Esophagus squamous epithelium (tissue), 5 donors: ENCODE data around the gene TRAF7. TPM values are rescaled to one million over a fixed set of nuclear protein-coding genes. Genes with fewer than 3 reads are reported as not detected.

Experiments
- DNase-seq: peaks from one replicate; lab custom pipeline; 2025; lab: John Stamatoyannopoulos, UW
- H3K27ac ChIP-seq, 4 donors: fragments of 200-600 bp; sonication (generic); one replicate each; pipeline ENCODE4 v1.5.1; 2016 to 2019; ENCODE audit warnings: mild to moderate bottlenecking in 1 of 4
- H3K27me3 ChIP-seq, 4 donors: fragments of 200-600 bp; sonication (generic); 1 replicate in 3 of 4; 2 replicates in 1 of 4; pipeline versions ENCODE4 v1.5.1 to v1.6.0; 2017 to 2021; ENCODE audit warnings: antibody characterized with exemption in 1 of 4
- H3K36me3 ChIP-seq, 3 donors: fragments of 200-600 bp; sonication (generic); one replicate each; pipeline ENCODE4 v1.5.1; 2016 to 2019
- H3K4me1 ChIP-seq, 3 donors: fragments of 200-600 bp; sonication (generic); one replicate each; pipeline ENCODE4 v1.5.1; 2017 to 2019
- H3K4me3 ChIP-seq, 4 donors: fragments of 200-600 bp; sonication (generic); 1 replicate in 3 of 4; 2 replicates in 1 of 4; pipeline ENCODE4 v1.5.1; 2016 to 2019; ENCODE audit warnings: mild to moderate bottlenecking in 2 of 4, moderate library complexity in 1 of 4
- H3K9me3 ChIP-seq, 3 donors: fragments of 200-600 bp; sonication (generic); one replicate each; pipeline ENCODE4 v1.5.1; 2016 to 2019
- POLR2A ChIP-seq, 4 donors: fragments of 450-650 bp; IDR thresholded peaks; one replicate each; pipeline ENCODE4 v1.6.1; 2017; ENCODE audit warnings: antibody characterized with exemption in 4 of 4, mild to moderate bottlenecking in 4 of 4, moderate library complexity in 3 of 4
- WGBS, 2 donors: methylation state at CpG; one replicate each; pipeline ENCODE4 v1.1.5; 2018; 5-methylcytosine and 5-hydroxymethylcytosine counted together
- intact Hi-C: fragments of 100-400 bp; cut with DNase I; formaldehyde crosslinking; loops from one replicate; pipeline ENCODE4 v1.15.0; 2022
- small RNA-seq, 4 donors: library from RNA; depleted of rRNA; stranded (forward); fragments of <200 nt; gene quantifications; one replicate each; pipeline ENCODE3, GENCODE V24; 2016
- total RNA-seq, 4 donors: library from RNA; depleted of rRNA; stranded (reverse); fragments of >200 nt; gene quantifications; one replicate each; pipeline ENCODE4 v1.1.0, GENCODE V29; 2016
- TF ChIP-seq, protein P1 (sequence below), 6 experiments: fragments of 450-650 bp in 4 of 6; fragments of 200-600 bp in 2 of 6; sonication (generic) in 2 of 6; IDR thresholded peaks; one replicate each; pipeline ENCODE4 v1.5.1; 2016 to 2019; ENCODE audit warnings: antibody characterized with exemption in 6 of 6, mild to moderate bottlenecking in 4 of 6, moderate library complexity in 4 of 6
- donor health status: DM: yes; HTN: yes; CAD: no.

Gene TRAF7
- total RNA-seq, 4 donors from 2014 or later = 46.9 to 79.6 (median 73.2) TPM

DNA sequence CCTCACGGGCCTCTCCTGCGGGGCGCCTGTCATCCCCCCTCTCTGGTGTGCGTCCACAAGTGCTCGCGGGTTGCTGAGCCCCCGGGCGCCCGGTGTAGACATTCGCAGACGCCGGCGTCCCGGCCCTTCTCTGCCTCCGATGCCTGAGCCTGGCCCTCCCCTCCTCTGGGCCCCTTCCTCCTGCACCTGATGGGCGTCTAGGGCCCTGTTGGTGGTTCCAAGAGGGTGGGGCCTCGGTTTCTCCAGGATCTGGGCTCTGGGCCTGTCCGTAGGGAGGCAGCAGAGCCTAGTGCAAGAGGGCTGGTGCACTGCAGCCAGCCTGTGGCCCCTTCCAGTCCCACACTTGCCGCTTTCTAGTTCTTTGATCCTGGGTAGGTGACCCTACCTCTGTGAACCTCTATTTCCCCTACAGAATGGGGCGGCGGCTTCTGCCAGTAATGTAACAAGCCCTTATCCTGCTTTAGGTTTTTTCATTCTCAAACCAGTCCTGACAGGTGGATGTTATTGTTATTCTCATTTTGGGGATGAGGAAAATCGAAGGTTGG is 68.4 kb downstream of the TRAF7 start:
- Histone ChIP-seq H3K27me3 (no peaks in the 10 kb centered on the region), H3K27ac (peak overlapping the region; percentile 89 to 95 (median 94)), H3K36me3 (peaks cover 4 to 23% (median 8%) of the 10 kb centered on the region in 3 donors), H3K4me1 (peaks cover 12 to 45% (median 20%) of the 10 kb centered on the region in 3 donors), H3K9me3 (no peaks in the 10 kb centered on the region), H3K4me3 (peak overlapping the region; percentile 81 to 99 (median 81))
- 7 to 13% methylated on average over 6 of the region's 22 CpGs for WGBS, 2 donors
- no peak for TF ChIP-seq POLR2A (IDR thresholded peaks at IDR 0.05)
- TF ChIP-seq, protein P1, sequence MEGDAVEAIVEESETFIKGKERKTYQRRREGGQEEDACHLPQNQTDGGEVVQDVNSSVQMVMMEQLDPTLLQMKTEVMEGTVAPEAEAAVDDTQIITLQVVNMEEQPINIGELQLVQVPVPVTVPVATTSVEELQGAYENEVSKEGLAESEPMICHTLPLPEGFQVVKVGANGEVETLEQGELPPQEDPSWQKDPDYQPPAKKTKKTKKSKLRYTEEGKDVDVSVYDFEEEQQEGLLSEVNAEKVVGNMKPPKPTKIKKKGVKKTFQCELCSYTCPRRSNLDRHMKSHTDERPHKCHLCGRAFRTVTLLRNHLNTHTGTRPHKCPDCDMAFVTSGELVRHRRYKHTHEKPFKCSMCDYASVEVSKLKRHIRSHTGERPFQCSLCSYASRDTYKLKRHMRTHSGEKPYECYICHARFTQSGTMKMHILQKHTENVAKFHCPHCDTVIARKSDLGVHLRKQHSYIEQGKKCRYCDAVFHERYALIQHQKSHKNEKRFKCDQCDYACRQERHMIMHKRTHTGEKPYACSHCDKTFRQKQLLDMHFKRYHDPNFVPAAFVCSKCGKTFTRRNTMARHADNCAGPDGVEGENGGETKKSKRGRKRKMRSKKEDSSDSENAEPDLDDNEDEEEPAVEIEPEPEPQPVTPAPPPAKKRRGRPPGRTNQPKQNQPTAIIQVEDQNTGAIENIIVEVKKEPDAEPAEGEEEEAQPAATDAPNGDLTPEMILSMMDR (IDR thresholded peaks at IDR 0.05) = peak in 1 of 6 experiments; percentile 25
- no peak for DNase-seq
- intact Hi-C loops = no loop called here

DNA sequence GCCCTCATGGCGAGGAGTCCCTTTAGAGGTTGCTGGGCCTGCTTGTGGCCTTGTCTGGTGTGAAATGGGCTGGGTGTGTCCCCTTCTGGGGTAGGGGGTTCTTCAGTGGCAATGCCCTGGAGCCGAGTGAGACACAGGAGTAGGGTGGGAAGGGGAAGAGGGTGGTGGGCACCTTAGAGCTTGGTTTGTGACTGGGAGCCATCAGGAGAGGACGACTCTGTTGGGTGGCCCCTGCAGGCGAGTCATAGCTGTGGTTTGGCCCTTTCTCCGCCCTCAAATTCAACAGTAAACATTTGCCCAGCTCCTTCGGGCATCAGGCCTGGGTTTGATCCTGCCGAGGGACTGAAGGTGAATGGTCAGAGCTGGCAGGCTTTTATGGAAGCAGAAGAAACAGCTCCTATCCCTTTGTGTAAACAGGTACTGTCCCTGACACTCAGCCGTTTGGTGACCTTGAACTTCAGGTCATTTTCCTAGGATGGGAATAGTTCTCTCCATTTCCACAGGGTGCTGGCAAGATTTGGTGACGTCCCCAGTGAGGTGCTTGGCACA is 70.7 kb downstream of the TRAF7 start:
- H3K4me3 ChIP-seq = no peak overlapping the region
- H3K27ac ChIP-seq = no peak overlapping the region
- 57 to 64% methylated on average over 7 to 8 of the region's 9 CpGs for WGBS, 2 donors
- intact Hi-C loops = no loop called here
- no peak for DNase-seq
- no peak for TF ChIP-seq POLR2A (IDR thresholded peaks at IDR 0.05)
- TF ChIP-seq, protein P1 (IDR thresholded peaks at IDR 0.05) = no peak
- no peaks in the 10 kb centered on the region for H3K9me3 ChIP-seq
- H3K27me3 ChIP-seq = no peaks in the 10 kb centered on the region
- H3K36me3 ChIP-seq = peaks cover 18 to 47% (median 21%) of the 10 kb centered on the region in 3 donors
- peaks cover 12 to 59% (median 28%) of the 10 kb centered on the region in 3 donors for H3K4me1 ChIP-seq

- no peak overlapping the region for H3K4me3 ChIP-seq
- peaks cover 12 to 65% (median 33%) of the 10 kb centered on the region in 3 donors for H3K4me1 ChIP-seq
- 89 to 92% methylated on average over 6 of the region's 6 CpGs for WGBS, 2 donors
- H3K36me3 ChIP-seq = peaks cover 22 to 53% (median 27%) of the 10 kb centered on the region in 3 donors
- H3K27ac ChIP-seq = no peak overlapping the region
- no peak for DNase-seq
- H3K27me3 ChIP-seq = no peaks in the 10 kb centered on the region
- intact Hi-C loops = no loop called here
- H3K9me3 ChIP-seq = no peaks in the 10 kb centered on the region
- no peak for TF ChIP-seq POLR2A (IDR thresholded peaks at IDR 0.05)
- TF ChIP-seq, protein P1 (IDR thresholded peaks at IDR 0.05) = no peak
These were observed 71.3 kb downstream of the TRAF7 start for GRCh38 chr16:2226918-2227317.

Small RNA genes within 50 kb of the gene (small RNA-seq; reads per million reads assigned to genes)
- gene MIR3180-5 (0 reads per million in 4 donors), gene MIR4516 (0 reads per million in 4 donors), gene RF00019 (0 reads per million in 4 donors), gene SNORD60 (0 reads per million in 4 donors)

Other genes starting within 250 kb of the TRAF7 start
- gene HS3ST6, start 237.4 kb upstream of the TRAF7 start, total RNA-seq = 1 to 10 TPM; 1.6 to 9.9 (median 6.3) TPM
- gene MSRB1, start 212.6 kb upstream of the TRAF7 start, total RNA-seq = 10 to 100 TPM; 20.1 to 36.4 (median 21.0) TPM
- not detected for gene RPL3L, start 201.1 kb upstream of the TRAF7 start, total RNA-seq
- 100 to 1,000 TPM; 172 to 215 (median 189) TPM for gene NDUFB10, start 196.2 kb upstream of the TRAF7 start, total RNA-seq
- gene RPS2, start 191.0 kb upstream of the TRAF7 start, total RNA-seq = 1,000 to 10,000 TPM; 1,980 to 2,837 (median 2,292) TPM
- gene RNF151, start 188.9 kb upstream of the TRAF7 start, total RNA-seq = not detected
- 10 to 100 TPM; 32.7 to 48.2 (median 36.7) TPM for gene TBL3, start 183.7 kb upstream of the TRAF7 start, total RNA-seq
- gene NOXO1, start 174.3 kb upstream of the TRAF7 start, total RNA-seq = 1 to 10 TPM in 2 of 4 donors, under 1 TPM in 2; 0.38 to 4.2 (median 1.8) TPM
- 10 to 100 TPM in 2 of 4 donors, 1 to 10 TPM in 2; 5.6 to 30.4 (median 13.6) TPM for gene GFER, start 171.6 kb upstream of the TRAF7 start, total RNA-seq
- gene SYNGR3, start 165.8 kb upstream of the TRAF7 start, total RNA-seq = 1 to 10 TPM in 2 of 4 donors, under 1 TPM in 1, not detected in 1; 0.38 to 1.0 (median 1.0) TPM
- gene ZNF598, start 146.0 kb upstream of the TRAF7 start, total RNA-seq = 10 to 100 TPM; 31.3 to 56.1 (median 40.9) TPM
- gene NPW, start 136.0 kb upstream of the TRAF7 start, total RNA-seq = under 1 TPM in 1 of 4 donors, not detected in 3; 0.48 TPM
- gene NHERF2, start 128.9 kb upstream of the TRAF7 start, total RNA-seq = 10 to 100 TPM; 11.6 to 31.7 (median 16.5) TPM
- 10 to 100 TPM in 2 of 4 donors, 1 to 10 TPM in 2; 7.8 to 26.0 (median 10.0) TPM for gene NTHL1, start 107.9 kb upstream of the TRAF7 start, total RNA-seq
- 10 to 100 TPM; 22.8 to 79.7 (median 41.2) TPM for gene TSC2, start 107.8 kb upstream of the TRAF7 start, total RNA-seq
- 100 to 1,000 TPM in 1 of 4 donors, 10 to 100 TPM in 3; 34.1 to 123 (median 64.1) TPM for gene PKD1, start 19.9 kb upstream of the TRAF7 start, total RNA-seq
- gene RAB26, start 7.2 kb upstream of the TRAF7 start, total RNA-seq = 1 to 10 TPM in 2 of 4 donors, under 1 TPM in 2; 0.26 to 4.2 (median 0.99) TPM
- under 1 TPM in 2 of 4 donors, not detected in 2; 0.04 to 0.38 TPM for gene CASKIN1, start 40.8 kb downstream of the TRAF7 start, total RNA-seq
- gene MLST8, start 49.7 kb downstream of the TRAF7 start, total RNA-seq = 10 to 100 TPM; 33.1 to 48.8 (median 42.8) TPM
- 1 to 10 TPM in 3 of 4 donors, not detected in 1; 1.1 to 2.0 (median 1.6) TPM for gene BRICD5, start 55.1 kb downstream of the TRAF7 start, total RNA-seq
- gene PGP, start 59.1 kb downstream of the TRAF7 start, total RNA-seq = 10 to 100 TPM in 1 of 4 donors, 1 to 10 TPM in 3; 5.5 to 14.2 (median 7.4) TPM
- 10 to 100 TPM; 16.8 to 25.6 (median 19.2) TPM for gene E4F1, start 67.8 kb downstream of the TRAF7 start, total RNA-seq
- gene DNASE1L2, start 80.7 kb downstream of the TRAF7 start, total RNA-seq = under 1 TPM in 3 of 4 donors, not detected in 1; 0.38 to 0.61 (median 0.57) TPM
- gene ECI1, start 95.8 kb downstream of the TRAF7 start, total RNA-seq = 10 to 100 TPM; 38.6 to 50.7 (median 42.6) TPM
- 100 to 1,000 TPM in 3 of 4 donors, 10 to 100 TPM in 1; 93.0 to 125 (median 114) TPM for gene RNPS1, start 112.3 kb downstream of the TRAF7 start, total RNA-seq
- gene ABCA3, start 184.9 kb downstream of the TRAF7 start, total RNA-seq = 1 to 10 TPM in 3 of 4 donors, under 1 TPM in 1; 0.70 to 3.2 (median 2.7) TPM